K562 (cell line): ENCODE measurements around the gene LRRC4. TPM values are rescaled to one million over a fixed set of nuclear protein-coding genes. Genes with fewer than 3 reads are reported as not detected.
A peak's percentile ranks its signal among the peaks of the same experiment; 100 is the strongest.

ENCODE experiments used
- CC2D1A ChIP-seq: fragments of 450-650 bp; IDR thresholded peaks from 2 replicates; pipeline ENCODE4 v1.6.1; 2017; ENCODE audit warnings: mild to moderate bottlenecking
- CEBPB ChIP-seq: fragments of 450-650 bp; IDR thresholded peaks from 2 replicates; pipeline ENCODE4 v1.6.1; 2016; ENCODE audit warnings: missing genetic modification characterization, missing compliant biosample characterization
- CXXC5 ChIP-seq: fragments of 250-450 bp; sonication (Bioruptor Pico); IDR thresholded peaks from 2 replicates; pipeline ENCODE4 v1.8.0; 2022; ENCODE audit warnings: inconsistent platforms, mild to moderate bottlenecking, moderate library complexity
- DPF2 ChIP-seq: fragments of 450-650 bp; IDR thresholded peaks from 2 replicates; pipeline ENCODE4 v1.6.1; 2016
- HDAC2 ChIP-seq: fragments of 450-650 bp; IDR thresholded peaks from 2 replicates; pipeline ENCODE4 v1.6.1; 2016; ENCODE audit warnings: mild to moderate bottlenecking
- ILF3 ChIP-seq: fragments of 450-650 bp; IDR thresholded peaks from 2 replicates; pipeline ENCODE4 v1.6.1; 2018; ENCODE audit warnings: antibody characterized with exemption, mild to moderate bottlenecking, moderate library complexity, borderline replicate concordance
- NBN ChIP-seq: fragments of 450-650 bp; IDR thresholded peaks from 2 replicates; pipeline ENCODE4 v1.6.1; 2016; ENCODE audit warnings: low read depth, mild to moderate bottlenecking
- NEUROD1 ChIP-seq: fragments of 150-350 bp; IDR thresholded peaks from 2 replicates; pipeline ENCODE4 v1.6.1; 2014; ENCODE audit warnings: borderline replicate concordance, low read length, low read depth; ENCODE audit not compliant: partially characterized antibody
- NFIC ChIP-seq: fragments of 450-650 bp; IDR thresholded peaks from 2 replicates; pipeline ENCODE4 v1.6.1; 2017; ENCODE audit warnings: mild to moderate bottlenecking, inconsistent platforms
- NR2C1 ChIP-seq, 2 experiments: fragments of 450-650 bp; IDR thresholded peaks; 2 replicates each; pipeline ENCODE4 v1.6.1; 2017; ENCODE audit warnings: mild to moderate bottlenecking in 2 of 2, antibody characterized with exemption in 1 of 2, inconsistent platforms in 1 of 2, missing compliant biosample characterization in 1 of 2, missing genetic modification characterization in 1 of 2
- POLR2AphosphoS5 ChIP-seq: IDR thresholded peaks from 2 replicates; pipeline ENCODE4 v1.6.1; 2011; ENCODE audit warnings: mild to moderate bottlenecking, low read depth, low read length, moderate library complexity; ENCODE audit not compliant: control insufficient read depth, insufficient read depth
- SOX6 ChIP-seq: fragments of 450-650 bp; IDR thresholded peaks from 2 replicates; pipeline ENCODE4 v1.6.1; 2014; ENCODE audit warnings: mild to moderate bottlenecking
- SRF ChIP-seq, 2 experiments: fragments of 250-450, 450-650 bp in 1 of 2; sonication (Bioruptor Pico) in 1 of 2; sonication (generic) in 1 of 2; formaldehyde crosslinking; IDR thresholded peaks; 2 replicates each; pipeline versions ENCODE4 v1.5.0 to v1.5.1; 2020 to 2022; ENCODE audit warnings: mild to moderate bottlenecking in 1 of 2, missing genetic modification reagents in 1 of 2
- STAT5A ChIP-seq: IDR thresholded peaks from 2 replicates; pipeline ENCODE4 v1.6.1; 2012; ENCODE audit warnings: low read length, inconsistent platforms, borderline replicate concordance
- TEAD4 ChIP-seq, 2 experiments: sonication (generic) in 1 of 2; formaldehyde crosslinking in 1 of 2; IDR thresholded peaks; 2 replicates each; pipeline versions ENCODE4 v1.6.1 to v1.8.0; 2012 to 2022; ENCODE audit warnings: borderline replicate concordance in 1 of 2, inconsistent platforms in 1 of 2, low read length in 1 of 2, mild to moderate bottlenecking in 1 of 2, missing genetic modification reagents in 1 of 2
- ZFP1 ChIP-seq: fragments of 450-650 bp; formaldehyde crosslinking; IDR thresholded peaks from 2 replicates; pipeline ENCODE4 v1.4.0; 2020; ENCODE audit warnings: mild to moderate bottlenecking, mixed read lengths
- polyA plus RNA-seq, 8 experiments: library from polyadenylated mRNA; depleted of rRNA in 4 of 8; stranded (reverse) in 5 of 8; unstranded in 3 of 8; fragments of >200 nt; fragmentation: Nextera tagmentation in 2 of 8; fragmentation: Illumina TruSeq in 1 of 8; extraction: Ambion mirVana in 2 of 8; extraction: Trizol in 1 of 8; gene quantifications; 2 replicates each; pipeline versions ENCODE4 v1.2.1 to v1.2.3, GENCODE V29; 2011 to 2014; ENCODE audit warnings: inconsistent platforms in 1 of 8, missing spikeins in 1 of 8
- total RNA-seq, 7 experiments: library from RNA; depleted of rRNA in 6 of 7; stranded (reverse); fragments of >200 nt in 6 of 7; fragmentation: Illumina TruSeq in 2 of 7; extraction: Trizol in 2 of 7; gene quantifications; 2 replicates each; pipeline versions ENCODE4 v1.2.1 to v1.2.3, GENCODE V29; 2011 to 2021; ENCODE audit warnings: low replicate concordance in 1 of 7
- TF ChIP-seq, protein P1 (sequence below): sonication (generic); formaldehyde crosslinking; IDR thresholded peaks from 2 replicates; pipeline ENCODE4 v1.8.1; 2023; ENCODE audit warnings: mild to moderate bottlenecking, missing genetic modification reagents
- TF ChIP-seq, protein P2 (sequence below): fragments of 450-650 bp; IDR thresholded peaks from 2 replicates; pipeline ENCODE4 v1.6.1; 2016
- TF ChIP-seq, protein P3 (sequence below), 2 experiments: fragments of 450-650 bp in 1 of 2; sonication (generic) in 1 of 2; formaldehyde crosslinking in 1 of 2; IDR thresholded peaks in 1 of 2; conservative IDR thresholded peaks in 1 of 2; 2 replicates each; pipeline versions ENCODE4 v1.6.1 to v1.8.1; 2016 to 2023; ENCODE audit warnings: mild to moderate bottlenecking in 2 of 2, moderate library complexity in 2 of 2, inconsistent platforms in 1 of 2, missing genetic modification reagents in 1 of 2
- TF ChIP-seq, protein P4 (sequence below): fragments of 450-650 bp; IDR thresholded peaks from 2 replicates; pipeline ENCODE4 v1.6.1; 2014; ENCODE audit warnings: low read depth, mild to moderate bottlenecking, moderate library complexity, borderline replicate concordance
- TF ChIP-seq, protein P5 (sequence below): fragments of 200-800 bp; sonication (Bioruptor generic); IDR thresholded peaks from 2 replicates; pipeline ENCODE4 v1.6.1; 2017; ENCODE audit warnings: missing genetic modification characterization, missing compliant biosample characterization

LRRC4 gene
- total and polyA plus RNA-seq, 9 of the 15 experiments (the other 6 are each of a cell fraction or from before 2014, with no cell fraction given) = 0.04 to 0.11 TPM; not detected in 7

DNA sequence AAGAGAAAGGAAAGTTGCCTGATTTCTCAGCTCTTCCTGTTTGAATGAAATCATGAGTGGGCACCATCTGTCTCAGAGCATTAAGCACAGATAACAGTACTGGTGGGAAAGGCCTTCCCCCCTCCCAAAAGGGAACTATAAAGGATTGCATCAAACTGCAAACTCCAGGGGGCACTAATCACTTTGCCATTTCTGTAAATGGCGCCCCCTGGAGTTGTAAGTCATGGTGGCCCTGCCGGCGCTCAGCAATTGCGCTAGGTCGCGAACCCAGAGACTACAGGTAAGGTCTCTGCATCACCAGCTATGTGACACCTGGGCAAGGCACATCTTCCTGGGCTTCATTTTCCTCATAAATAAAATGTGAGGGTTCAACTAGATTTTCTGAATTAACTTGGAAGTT, 11.1 kb downstream of the LRRC4 start (continued):
- TF ChIP-seq POLR2AphosphoS5 = no peak
- TF ChIP-seq, protein P1, sequence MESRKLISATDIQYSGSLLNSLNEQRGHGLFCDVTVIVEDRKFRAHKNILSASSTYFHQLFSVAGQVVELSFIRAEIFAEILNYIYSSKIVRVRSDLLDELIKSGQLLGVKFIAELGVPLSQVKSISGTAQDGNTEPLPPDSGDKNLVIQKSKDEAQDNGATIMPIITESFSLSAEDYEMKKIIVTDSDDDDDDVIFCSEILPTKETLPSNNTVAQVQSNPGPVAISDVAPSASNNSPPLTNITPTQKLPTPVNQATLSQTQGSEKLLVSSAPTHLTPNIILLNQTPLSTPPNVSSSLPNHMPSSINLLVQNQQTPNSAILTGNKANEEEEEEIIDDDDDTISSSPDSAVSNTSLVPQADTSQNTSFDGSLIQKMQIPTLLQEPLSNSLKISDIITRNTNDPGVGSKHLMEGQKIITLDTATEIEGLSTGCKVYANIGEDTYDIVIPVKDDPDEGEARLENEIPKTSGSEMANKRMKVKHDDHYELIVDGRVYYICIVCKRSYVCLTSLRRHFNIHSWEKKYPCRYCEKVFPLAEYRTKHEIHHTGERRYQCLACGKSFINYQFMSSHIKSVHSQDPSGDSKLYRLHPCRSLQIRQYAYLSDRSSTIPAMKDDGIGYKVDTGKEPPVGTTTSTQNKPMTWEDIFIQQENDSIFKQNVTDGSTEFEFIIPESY (CRISPR knock-in tag) = peak; percentile 100
- peak; percentile 19 for TF ChIP-seq NEUROD1
- 0 out of 2 replicates have a peak, but pooled peaks have one; percentile 43 for TF ChIP-seq DPF2
- TF ChIP-seq NR2C1 (IDR thresholded peaks at IDR 0.05) = peak; percentile 52
- TF ChIP-seq NR2C1 (tag; IDR thresholded peaks at IDR 0.05) = 0 out of 2 replicates have a peak, but pooled peaks have one; percentile 33
- TF ChIP-seq CEBPB (tag) = peak; percentile 56
- TF ChIP-seq, protein P2, sequence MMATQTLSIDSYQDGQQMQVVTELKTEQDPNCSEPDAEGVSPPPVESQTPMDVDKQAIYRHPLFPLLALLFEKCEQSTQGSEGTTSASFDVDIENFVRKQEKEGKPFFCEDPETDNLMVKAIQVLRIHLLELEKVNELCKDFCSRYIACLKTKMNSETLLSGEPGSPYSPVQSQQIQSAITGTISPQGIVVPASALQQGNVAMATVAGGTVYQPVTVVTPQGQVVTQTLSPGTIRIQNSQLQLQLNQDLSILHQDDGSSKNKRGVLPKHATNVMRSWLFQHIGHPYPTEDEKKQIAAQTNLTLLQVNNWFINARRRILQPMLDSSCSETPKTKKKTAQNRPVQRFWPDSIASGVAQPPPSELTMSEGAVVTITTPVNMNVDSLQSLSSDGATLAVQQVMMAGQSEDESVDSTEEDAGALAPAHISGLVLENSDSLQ = no peak
- TF ChIP-seq HDAC2 = 0 out of 2 replicates have a peak, but pooled peaks have one; percentile 28
- TF ChIP-seq, protein P3, sequence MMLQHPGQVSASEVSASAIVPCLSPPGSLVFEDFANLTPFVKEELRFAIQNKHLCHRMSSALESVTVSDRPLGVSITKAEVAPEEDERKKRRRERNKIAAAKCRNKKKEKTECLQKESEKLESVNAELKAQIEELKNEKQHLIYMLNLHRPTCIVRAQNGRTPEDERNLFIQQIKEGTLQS (IDR thresholded peaks at IDR 0.05) = peak; percentile 87
- TF ChIP-seq, protein P3 (CRISPR knock-in tag; conservative IDR thresholded peaks at IDR 0.05) = no peak
- peak; percentile 88 for TF ChIP-seq CC2D1A
- peak; percentile 57 for TF ChIP-seq NFIC
- TF ChIP-seq ILF3 = 0 out of 2 replicates have a peak, but pooled peaks have one; percentile 28
- peak; percentile 41; the same call in 1 of the 2 replicates for TF ChIP-seq CXXC5 (CRISPR knock-in tag)
- TF ChIP-seq ZFP1 (CRISPR knock-in tag) = no peak
- TF ChIP-seq NBN = no peak
- 0 out of 2 replicates have a peak, but pooled peaks have one; percentile 20 for TF ChIP-seq TEAD4 (IDR thresholded peaks at IDR 0.05; ENCODE audit: low read length)
- no peak for TF ChIP-seq TEAD4 (CRISPR knock-in tag; IDR thresholded peaks at IDR 0.05; ENCODE audit: borderline replicate concordance)
- TF ChIP-seq, protein P4, sequence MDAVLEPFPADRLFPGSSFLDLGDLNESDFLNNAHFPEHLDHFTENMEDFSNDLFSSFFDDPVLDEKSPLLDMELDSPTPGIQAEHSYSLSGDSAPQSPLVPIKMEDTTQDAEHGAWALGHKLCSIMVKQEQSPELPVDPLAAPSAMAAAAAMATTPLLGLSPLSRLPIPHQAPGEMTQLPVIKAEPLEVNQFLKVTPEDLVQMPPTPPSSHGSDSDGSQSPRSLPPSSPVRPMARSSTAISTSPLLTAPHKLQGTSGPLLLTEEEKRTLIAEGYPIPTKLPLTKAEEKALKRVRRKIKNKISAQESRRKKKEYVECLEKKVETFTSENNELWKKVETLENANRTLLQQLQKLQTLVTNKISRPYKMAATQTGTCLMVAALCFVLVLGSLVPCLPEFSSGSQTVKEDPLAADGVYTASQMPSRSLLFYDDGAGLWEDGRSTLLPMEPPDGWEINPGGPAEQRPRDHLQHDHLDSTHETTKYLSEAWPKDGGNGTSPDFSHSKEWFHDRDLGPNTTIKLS = no peak
- TF ChIP-seq, protein P5, sequence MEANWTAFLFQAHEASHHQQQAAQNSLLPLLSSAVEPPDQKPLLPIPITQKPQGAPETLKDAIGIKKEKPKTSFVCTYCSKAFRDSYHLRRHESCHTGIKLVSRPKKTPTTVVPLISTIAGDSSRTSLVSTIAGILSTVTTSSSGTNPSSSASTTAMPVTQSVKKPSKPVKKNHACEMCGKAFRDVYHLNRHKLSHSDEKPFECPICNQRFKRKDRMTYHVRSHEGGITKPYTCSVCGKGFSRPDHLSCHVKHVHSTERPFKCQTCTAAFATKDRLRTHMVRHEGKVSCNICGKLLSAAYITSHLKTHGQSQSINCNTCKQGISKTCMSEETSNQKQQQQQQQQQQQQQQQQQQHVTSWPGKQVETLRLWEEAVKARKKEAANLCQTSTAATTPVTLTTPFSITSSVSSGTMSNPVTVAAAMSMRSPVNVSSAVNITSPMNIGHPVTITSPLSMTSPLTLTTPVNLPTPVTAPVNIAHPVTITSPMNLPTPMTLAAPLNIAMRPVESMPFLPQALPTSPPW (CRISPR knock-in tag) = peak; percentile 37; the same call in 1 of the 2 replicates
- TF ChIP-seq SOX6 = 0 out of 2 replicates have a peak, but pooled peaks have one; percentile 25
- TF ChIP-seq STAT5A = 0 out of 2 replicates have a peak, but pooled peaks have one; percentile 13
- peak in 1 of 2 experiments; percentile 18; a peak in 1 of 4 replicates for TF ChIP-seq SRF (CRISPR knock-in tag; IDR thresholded peaks at IDR 0.05)
